Bronchial smooth muscle cell (primary cell): ENCODE results near the gene C4orf50. TPM values are rescaled to one million over a fixed set of nuclear protein-coding genes. Genes with fewer than 3 reads are reported as not detected.

Experiments
- total RNA-seq: library from RNA; depleted of rRNA; stranded (reverse); fragments of >200 nt; gene quantifications from 2 replicates; pipeline ENCODE4 v1.2.1, GENCODE V29; 2014

C4orf50 gene
- total RNA-seq = not detected in 2 replicates

DNA sequence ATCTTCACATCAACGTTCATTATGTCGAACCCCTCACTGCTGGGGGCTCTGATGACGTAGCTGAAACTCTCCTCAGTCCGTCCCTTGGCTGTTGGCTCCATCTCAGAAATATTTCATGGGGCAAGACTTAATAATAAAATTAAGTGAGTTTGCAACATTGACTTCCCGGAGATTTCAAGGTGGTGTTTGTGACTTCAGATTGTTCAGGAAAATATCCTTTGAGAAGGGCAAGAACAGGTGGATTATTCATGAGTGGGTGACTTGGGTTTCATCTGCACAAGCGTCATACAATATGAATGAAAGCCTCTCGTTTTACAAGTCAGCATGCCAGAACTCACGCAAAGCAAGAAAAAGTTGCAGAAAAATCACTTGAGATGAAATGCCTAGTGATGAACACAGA, at the start of gene C4orf50:
Gene C4orf50 (minus strand): TSS at position 101 of the 400 bp plus-strand sequence.

DNA sequence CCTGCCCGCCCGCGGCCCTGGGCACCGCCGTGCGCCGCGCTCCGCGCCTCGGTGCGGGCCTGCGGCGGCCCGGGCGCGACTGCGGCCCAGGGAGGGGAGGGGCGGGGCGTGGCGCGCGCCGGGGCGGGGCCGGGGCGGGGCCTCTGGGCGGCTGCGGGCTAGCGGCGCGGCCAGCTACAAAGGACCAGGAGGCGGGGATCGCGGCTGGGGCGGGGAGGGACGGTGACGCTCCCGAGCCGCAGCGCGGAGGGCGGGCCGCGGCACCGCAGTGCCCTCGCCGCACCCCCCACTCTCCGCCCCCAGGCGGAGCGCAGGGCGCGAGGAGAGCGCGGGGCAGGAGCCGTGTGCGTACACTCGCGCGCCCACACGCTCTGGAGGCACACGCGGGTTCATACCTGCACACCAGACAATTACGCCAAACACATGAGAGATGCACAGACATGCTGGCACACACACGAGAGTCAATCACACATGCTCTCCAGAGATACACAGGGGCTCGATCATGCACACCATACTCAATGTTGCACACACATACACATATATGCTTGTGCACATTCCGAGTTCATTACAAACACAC, 125.1 kb downstream of the C4orf50 start, which contains the start of gene CRMP1:
Gene CRMP1 (minus strand): TSS at position 83 of the 577 bp plus-strand sequence. CDS start 117 bp downstream, outside the sequence.

Other genes with a start within 250 kb of the C4orf50 start
- under 0.01 and 0.86 TPM in 2 replicates for gene CRMP1, start 125.3 kb downstream of the C4orf50 start, total RNA-seq
- gene JAKMIP1, start 182.1 kb upstream of the C4orf50 start, total RNA-seq = not detected in 2 replicates